ENCODE results near the gene RPL31.

Gene RPL31

DNA sequence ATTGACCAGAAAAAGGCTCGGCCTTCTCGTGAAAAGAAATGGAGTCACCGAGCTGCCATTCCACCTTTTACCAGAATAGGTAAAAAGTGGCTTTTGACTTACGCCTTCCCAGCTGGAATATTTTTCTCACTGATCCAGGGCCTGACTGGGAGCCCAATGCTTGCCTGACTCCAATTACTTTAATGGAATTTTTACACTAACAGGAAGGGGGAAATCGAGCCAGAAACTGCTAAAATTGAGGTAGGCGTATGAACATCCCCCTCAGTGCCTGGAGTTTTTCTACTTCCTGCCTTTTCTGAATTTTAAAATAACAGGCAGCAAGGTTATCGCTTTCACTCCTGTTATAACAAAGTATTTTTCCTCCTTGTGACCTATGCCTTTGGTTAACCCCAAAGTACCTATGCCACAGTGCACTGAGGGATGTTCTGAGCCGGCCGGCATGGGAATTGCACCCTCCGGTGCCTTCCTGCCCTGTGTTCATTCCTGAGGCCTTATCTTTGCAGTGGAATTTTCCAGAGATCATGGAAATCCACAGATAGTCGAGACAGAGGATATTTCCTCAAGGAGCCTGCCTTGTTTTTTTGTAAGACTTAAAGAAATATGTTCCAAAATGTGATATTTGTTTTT, 18.3 kb upstream of the RPL31 start:
- TF ChIP-seq ZFP30 (CRISPR knock-in tag; IDR thresholded peaks at IDR 0.05) (no peak), ZNF565 (CRISPR knock-in tag; conservative IDR thresholded peaks at IDR 0.05; ENCODE audit: low read depth) (no peak), ISL1 (CRISPR knock-in tag; IDR thresholded peaks at IDR 0.05) (no peak), TCF4 (CRISPR knock-in tag; IDR thresholded peaks at IDR 0.05; ENCODE audit: borderline replicate concordance) (no peak), CSRNP3 (CRISPR knock-in tag; IDR thresholded peaks at IDR 0.05) (no peak), ZNF8 (CRISPR knock-in tag; IDR thresholded peaks at IDR 0.05) (no peak), CSDC2 (CRISPR knock-in tag; IDR thresholded peaks at IDR 0.05) (no peak), PPARA (CRISPR knock-in tag; IDR thresholded peaks at IDR 0.05; ENCODE audit: borderline replicate concordance) (no peak), ZNF70 (CRISPR knock-in tag; IDR thresholded peaks at IDR 0.05) (no peak), TOX (CRISPR knock-in tag; IDR thresholded peaks at IDR 0.05; ENCODE audit: borderline replicate concordance) (no peak), ARNTL (CRISPR knock-in tag; IDR thresholded peaks at IDR 0.05; ENCODE audit: borderline replicate concordance, low read depth) (no peak), ZFP3 (CRISPR knock-in tag; IDR thresholded peaks at IDR 0.05) (no peak)
- ATAC-seq, result peak; percentile 35; the same call in 1 of the 3 replicates

- peak; percentile 87 for ATAC-seq
Measured at GRCh38 chr2:100984892-100985307, 17.2 kb upstream of the RPL31 start.

DNA sequence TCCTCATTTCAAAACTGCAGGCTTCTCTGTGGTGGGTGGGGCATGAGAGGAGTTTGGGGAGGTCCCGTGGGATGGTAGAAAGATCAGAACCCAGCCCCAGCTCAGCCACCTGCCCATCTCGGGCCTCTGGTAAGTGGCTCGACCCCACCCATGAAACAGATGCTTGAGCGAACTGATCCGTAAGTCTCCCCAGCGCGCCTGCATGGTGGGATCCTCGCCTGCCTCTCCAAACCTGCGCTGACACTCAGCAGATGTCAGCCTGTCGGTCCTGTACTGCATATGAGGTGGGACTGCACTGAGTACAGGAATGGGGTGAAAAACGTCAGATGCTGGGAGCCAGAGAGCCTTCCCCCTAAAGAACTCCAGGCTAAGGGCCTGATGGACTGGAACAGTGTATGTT, 15.9 kb upstream of the RPL31 start:
- TF ChIP-seq ZNF565 (CRISPR knock-in tag; conservative IDR thresholded peaks at IDR 0.05; ENCODE audit: low read depth), result no peak
- TF ChIP-seq, protein P1, sequence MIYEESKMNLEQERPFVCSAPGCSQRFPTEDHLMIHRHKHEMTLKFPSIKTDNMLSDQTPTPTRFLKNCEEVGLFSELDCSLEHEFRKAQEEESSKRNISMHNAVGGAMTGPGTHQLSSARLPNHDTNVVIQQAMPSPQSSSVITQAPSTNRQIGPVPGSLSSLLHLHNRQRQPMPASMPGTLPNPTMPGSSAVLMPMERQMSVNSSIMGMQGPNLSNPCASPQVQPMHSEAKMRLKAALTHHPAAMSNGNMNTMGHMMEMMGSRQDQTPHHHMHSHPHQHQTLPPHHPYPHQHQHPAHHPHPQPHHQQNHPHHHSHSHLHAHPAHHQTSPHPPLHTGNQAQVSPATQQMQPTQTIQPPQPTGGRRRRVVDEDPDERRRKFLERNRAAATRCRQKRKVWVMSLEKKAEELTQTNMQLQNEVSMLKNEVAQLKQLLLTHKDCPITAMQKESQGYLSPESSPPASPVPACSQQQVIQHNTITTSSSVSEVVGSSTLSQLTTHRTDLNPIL (CRISPR knock-in tag; IDR thresholded peaks at IDR 0.05; ENCODE audit: low read depth), result no peak
- TF ChIP-seq, protein P2, sequence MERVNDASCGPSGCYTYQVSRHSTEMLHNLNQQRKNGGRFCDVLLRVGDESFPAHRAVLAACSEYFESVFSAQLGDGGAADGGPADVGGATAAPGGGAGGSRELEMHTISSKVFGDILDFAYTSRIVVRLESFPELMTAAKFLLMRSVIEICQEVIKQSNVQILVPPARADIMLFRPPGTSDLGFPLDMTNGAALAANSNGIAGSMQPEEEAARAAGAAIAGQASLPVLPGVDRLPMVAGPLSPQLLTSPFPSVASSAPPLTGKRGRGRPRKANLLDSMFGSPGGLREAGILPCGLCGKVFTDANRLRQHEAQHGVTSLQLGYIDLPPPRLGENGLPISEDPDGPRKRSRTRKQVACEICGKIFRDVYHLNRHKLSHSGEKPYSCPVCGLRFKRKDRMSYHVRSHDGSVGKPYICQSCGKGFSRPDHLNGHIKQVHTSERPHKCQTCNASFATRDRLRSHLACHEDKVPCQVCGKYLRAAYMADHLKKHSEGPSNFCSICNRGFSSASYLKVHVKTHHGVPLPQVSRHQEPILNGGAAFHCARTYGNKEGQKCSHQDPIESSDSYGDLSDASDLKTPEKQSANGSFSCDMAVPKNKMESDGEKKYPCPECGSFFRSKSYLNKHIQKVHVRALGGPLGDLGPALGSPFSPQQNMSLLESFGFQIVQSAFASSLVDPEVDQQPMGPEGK (CRISPR knock-in tag; IDR thresholded peaks at IDR 0.05; ENCODE audit: borderline replicate concordance), result no peak
- TF ChIP-seq ARNTL (CRISPR knock-in tag; IDR thresholded peaks at IDR 0.05; ENCODE audit: borderline replicate concordance, low read depth), result no peak
- TF ChIP-seq TCF4 (CRISPR knock-in tag; IDR thresholded peaks at IDR 0.05; ENCODE audit: borderline replicate concordance), result no peak
- TF ChIP-seq ZFP3 (CRISPR knock-in tag; IDR thresholded peaks at IDR 0.05), result no peak
- TF ChIP-seq RARB (CRISPR knock-in tag; IDR thresholded peaks at IDR 0.05), result no peak
- no peak for TF ChIP-seq ZC3H10 (CRISPR knock-in tag; IDR thresholded peaks at IDR 0.05)
- TF ChIP-seq BACH2 (CRISPR knock-in tag; IDR thresholded peaks at IDR 0.05; ENCODE audit: borderline replicate concordance), result no peak
- no peak for TF ChIP-seq ZNF70 (CRISPR knock-in tag; IDR thresholded peaks at IDR 0.05)
- no peak for TF ChIP-seq ISL1 (CRISPR knock-in tag; IDR thresholded peaks at IDR 0.05)
- ATAC-seq, result no peak

More at GRCh38 chr2:100984892-100985307, 17.2 kb upstream of the RPL31 start:
- TF ChIP-seq RARB (CRISPR knock-in tag; IDR thresholded peaks at IDR 0.05), result no peak
- TF ChIP-seq ISL1 (CRISPR knock-in tag; IDR thresholded peaks at IDR 0.05), result no peak
- no peak for TF ChIP-seq ZNF565 (CRISPR knock-in tag; conservative IDR thresholded peaks at IDR 0.05; ENCODE audit: low read depth)
- TF ChIP-seq SNAI2 (CRISPR knock-in tag; IDR thresholded peaks at IDR 0.05), result no peak
- TF ChIP-seq TCF4 (CRISPR knock-in tag; IDR thresholded peaks at IDR 0.05; ENCODE audit: borderline replicate concordance), result no peak

DNA sequence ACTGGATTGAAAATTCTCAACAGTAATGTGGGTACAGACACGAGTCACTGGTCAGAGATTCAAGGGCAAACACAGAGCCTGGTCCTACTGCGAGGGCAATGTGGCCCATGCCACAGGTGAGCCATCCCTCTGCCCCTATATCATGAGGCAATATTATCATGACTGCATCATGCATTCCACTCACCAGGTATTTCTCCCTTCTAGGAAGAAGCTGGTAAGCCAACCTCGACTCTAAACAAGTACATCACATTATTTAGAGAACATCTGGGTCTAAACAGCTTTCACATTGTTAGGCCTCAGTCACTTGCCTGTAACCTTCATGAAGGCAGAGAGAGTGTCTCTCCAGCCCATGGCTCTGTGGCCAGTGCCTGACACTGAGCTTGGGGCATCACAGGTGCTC, 14.6 kb upstream of the RPL31 start:
- ATAC-seq, result no peak

More for the DNA sequence above, 14.6 kb upstream of the RPL31 start:
- no peak for TF ChIP-seq ESRRG (CRISPR knock-in tag; IDR thresholded peaks at IDR 0.05)
- no peak for TF ChIP-seq ZC3H10 (CRISPR knock-in tag; IDR thresholded peaks at IDR 0.05)
- TF ChIP-seq CSRNP3 (CRISPR knock-in tag; IDR thresholded peaks at IDR 0.05), result no peak
- TF ChIP-seq OSR1 (CRISPR knock-in tag; IDR thresholded peaks at IDR 0.05), result no peak
- no peak for TF ChIP-seq ZNF70 (CRISPR knock-in tag; IDR thresholded peaks at IDR 0.05)

Data from SK-N-SH treated with all-trans-retinoic acid at 6 μM for 48 hours (cell line).